Peyer's patch (tissue), 4 donors: ENCODE results near the gene CYP1A2.

Experiments used
- CTCF ChIP-seq, 6 experiments: fragments of 450-650 bp in 4 of 6; fragments of 200-600 bp in 2 of 6; sonication (generic) in 1 of 6; IDR thresholded peaks; one replicate each; pipeline ENCODE4 v1.5.1; 2017 to 2019; ENCODE audit warnings: antibody characterized with exemption in 6 of 6, mild to moderate bottlenecking in 3 of 6, moderate library complexity in 1 of 6
- POLR2A ChIP-seq, 2 donors: fragments of 450-650 bp; IDR thresholded peaks; one replicate each; pipeline ENCODE4 v1.5.1; 2017; ENCODE audit warnings: antibody characterized with exemption in 2 of 2, mild to moderate bottlenecking in 2 of 2, moderate library complexity in 2 of 2

GRCh38 chr15:74723187-74723586 is 25.5 kb upstream of the CYP1A2 start:
- TF ChIP-seq CTCF (IDR thresholded peaks at IDR 0.05) (no peak), POLR2A (IDR thresholded peaks at IDR 0.05) (no peak)
